Stimulated activated CD4-positive, alpha-beta T cell treated with anti-CD3 and anti-CD28 coated beads, Interleukin-1b, Interleukin-23, amount 100 ng/mL, for 1 hour (primary cell): ENCODE measurements around the gene GGT6.
"Not testable (repeated sequence)": the region's sequence is repeated elsewhere in the genome, so short reads cannot be mapped to it uniquely, and the experiment has no call there.

Experiments
- DNase-seq, 2 donors: peaks; one replicate each; pipeline ENCODE4 v3.0.0-alpha.2; 2020; ENCODE audit warnings: low read depth in 2 of 2

Gene GGT6, protein sequence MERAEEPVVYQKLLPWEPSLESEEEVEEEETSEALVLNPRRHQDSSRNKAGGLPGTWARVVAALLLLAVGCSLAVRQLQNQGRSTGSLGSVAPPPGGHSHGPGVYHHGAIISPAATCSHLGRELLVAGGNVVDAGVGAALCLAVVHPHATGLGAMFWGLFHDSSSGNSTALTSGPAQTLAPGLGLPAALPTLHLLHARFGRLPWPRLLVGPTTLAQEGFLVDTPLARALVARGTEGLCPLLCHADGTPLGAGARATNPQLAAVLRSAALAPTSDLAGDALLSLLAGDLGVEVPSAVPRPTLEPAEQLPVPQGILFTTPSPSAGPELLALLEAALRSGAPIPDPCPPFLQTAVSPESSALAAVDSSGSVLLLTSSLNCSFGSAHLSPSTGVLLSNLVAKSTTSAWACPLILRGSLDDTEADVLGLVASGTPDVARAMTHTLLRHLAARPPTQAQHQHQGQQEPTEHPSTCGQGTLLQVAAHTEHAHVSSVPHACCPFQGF

DNA sequence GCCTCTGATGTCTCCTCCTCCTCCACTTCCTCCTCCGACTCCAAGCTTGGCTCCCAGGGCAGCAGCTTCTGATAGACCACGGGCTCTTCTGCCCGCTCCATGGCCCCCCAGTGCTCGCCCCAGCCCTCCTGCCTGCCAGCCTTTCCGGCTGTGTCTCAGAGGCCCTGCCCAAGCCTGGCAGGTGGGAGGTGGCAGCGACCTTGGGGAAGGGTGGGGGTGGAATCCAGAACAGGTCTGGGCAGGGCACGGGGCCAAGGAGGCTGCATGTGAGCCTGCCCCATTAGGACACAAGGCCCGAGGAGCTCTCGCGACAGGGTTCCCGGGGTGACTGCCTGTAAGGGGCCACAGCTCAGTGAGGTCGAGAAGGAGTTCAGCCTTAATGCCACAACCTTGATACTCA lies at the start of gene GGT6:
Gene GGT6 (minus strand): TSS at position 157 of the 400 bp plus-strand sequence. CDS start 56 bp downstream, at position 101.
- DNase-seq: no peak

DNA sequence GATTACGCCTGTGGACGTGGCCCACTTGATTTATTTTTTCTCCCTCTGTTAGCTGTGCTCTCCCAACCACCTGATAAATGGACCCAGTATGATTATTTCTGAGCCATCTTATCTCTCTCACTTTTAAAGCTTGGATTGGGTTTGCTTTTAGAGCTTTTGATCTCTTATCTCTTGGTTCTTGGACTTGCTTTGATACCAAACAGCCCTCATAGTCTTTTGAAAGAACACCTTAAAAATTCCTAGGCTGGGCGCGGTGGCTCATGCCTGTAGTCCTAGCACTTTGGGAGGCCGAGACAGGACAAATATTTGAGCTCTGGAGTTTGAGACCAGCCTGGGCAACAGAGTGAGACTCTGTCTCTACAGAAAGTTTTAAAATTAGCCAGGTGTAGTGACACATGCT lies 49.8 kb upstream of the GGT6 start:
- no peak for DNase-seq

DNA sequence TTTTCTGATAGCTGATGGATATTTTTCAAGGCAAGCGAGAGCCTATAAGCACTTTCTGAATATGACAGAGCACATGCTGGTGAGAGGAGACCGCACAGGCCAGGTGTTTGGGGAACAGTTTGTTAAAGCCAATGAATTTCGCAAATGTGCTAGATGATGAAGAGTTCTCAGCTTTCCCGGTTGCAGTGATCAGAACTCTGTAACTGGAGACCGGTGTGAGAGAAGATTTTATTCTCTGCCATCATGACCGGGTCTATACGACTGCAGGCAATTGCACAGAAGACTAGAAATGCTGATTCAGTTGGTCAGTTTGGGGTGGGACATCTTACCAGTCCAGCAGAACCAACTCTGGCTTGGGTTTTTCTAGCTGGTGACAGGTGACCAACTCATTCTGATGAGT lies 49.4 kb upstream of the GGT6 start:
- no peak for DNase-seq

DNA sequence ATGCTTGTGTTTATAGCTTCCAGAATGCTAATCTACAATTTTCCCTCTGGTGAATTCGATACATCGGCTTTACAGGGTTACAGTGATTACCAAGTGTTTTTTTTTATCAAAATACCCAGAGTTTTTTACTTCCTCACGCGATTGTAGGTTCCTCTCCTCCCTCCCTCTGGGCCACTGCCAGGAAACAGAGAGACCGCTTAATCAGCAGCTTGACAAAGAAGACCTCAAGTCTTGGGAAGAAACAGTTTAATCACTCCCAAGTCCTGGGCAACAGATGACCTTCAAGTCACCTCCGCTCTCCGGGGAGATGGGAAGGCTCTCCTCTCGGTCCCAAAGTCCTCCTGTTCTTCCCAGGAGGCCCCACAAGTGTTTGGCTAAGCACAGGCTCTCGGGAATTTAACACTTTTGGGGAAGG lies 47.4 kb upstream of the GGT6 start:
- no peak for DNase-seq

DNA sequence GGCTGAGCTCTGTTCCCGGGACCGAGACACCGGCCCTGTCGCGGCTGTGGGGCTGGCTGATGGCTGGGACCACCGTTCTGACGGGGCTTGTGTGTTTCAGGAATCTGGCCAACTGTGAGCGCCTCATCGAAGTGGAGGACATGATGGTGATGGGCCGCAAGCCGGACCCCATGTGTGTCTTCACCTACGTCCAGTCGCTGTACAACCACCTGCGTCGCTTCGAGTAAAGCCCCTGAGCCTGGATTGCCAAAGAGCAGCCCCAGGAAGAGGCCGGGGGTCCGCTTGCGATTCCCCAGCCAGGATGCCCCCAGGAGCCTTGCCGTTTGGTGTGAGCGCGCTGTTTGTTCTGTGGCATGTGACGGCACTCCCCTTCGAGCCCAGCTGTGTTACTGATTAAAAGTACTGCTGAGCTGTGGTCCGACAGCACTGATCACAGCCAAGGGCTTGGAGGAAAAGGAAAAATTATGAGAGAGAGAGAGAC lies 46.9 kb upstream of the GGT6 start:
- no peak for DNase-seq

DNA sequence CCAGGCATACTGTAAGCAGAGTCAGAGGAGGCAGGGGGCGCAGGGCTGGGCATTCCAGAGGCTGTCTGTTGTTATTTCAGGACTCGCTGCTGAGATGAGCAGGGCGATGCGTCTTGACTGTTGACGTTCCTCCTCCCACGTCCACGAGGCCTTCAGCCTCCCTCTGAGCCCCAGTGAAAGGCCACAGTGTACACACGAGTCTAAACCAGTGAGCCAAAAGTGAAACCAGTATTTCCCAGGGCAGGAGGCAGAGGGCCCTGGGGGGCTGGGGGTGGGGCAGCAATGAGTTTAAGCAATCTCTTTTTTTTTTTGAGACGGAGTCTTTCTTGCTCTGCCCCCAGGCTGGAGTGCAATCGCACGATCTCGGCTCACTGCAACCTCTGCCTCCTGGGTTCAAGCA lies 45.4 kb upstream of the GGT6 start:
- no peak for DNase-seq

DNA sequence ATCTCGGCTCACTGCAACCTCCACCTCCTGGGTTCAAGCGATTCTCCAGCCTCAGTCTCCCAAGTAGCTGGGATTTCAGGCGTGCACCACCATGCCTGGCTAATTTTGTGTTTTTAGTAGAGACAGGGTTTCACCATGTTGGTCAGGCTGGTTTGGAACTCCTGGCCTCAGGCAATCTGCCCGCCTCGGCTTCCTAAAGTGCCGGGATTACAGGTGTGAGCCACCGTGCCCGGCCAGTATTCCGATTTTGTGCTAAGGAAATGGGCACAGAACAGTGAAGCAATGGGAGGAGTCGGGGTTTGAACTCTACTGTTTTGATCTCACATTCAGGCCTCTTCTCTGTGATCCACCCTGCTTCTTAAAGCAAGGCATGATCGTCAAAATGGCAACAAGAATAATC lies 44.4 kb upstream of the GGT6 start:
- DNase-seq: not testable (repeated sequence)

DNA sequence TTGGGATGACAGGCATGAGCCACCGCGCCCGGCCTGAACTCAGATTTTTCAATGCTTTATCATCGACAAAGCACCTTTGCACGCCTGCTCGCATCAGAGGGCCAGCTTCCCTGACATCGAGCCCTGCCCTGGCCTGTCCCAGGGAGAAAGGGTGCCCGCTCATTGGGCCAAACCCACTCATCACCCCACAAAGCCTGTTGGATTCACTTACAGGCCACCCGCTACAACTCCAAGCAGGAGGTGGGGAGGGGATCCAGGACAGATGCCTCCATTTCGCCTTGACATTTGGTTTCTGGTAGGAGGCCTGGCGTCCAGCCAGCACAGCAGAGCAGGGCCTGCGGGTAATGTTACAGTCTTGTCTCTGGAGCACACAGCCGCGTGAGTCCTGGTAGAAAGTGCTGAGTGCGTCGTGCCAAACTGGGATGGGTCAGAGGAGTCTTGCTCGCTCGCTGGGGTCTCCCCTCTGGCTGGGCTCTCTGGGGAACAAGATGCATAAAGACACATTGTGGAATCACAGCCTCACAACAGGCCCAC lies 43.8 kb upstream of the GGT6 start:
- no peak for DNase-seq

DNA sequence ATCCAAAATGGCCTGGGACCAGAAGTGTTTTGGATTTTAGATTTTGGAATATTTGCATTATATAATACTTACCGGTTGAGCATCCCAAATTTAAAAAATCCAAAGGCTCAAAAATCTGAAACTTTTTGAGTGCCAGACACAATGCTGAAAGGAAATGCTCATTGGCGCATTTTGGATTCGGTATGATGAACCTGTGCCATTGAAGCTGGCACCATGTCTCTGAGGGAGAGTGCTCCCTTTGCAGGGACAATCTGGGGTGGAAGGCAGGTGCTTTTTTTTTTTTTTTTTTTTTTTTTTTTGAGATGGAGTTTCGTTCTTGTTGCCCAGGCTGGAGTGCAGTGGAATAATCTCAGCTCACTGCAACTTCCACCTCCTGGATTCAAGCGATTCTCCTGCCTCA lies 41.7 kb upstream of the GGT6 start:
- no peak for DNase-seq

DNA sequence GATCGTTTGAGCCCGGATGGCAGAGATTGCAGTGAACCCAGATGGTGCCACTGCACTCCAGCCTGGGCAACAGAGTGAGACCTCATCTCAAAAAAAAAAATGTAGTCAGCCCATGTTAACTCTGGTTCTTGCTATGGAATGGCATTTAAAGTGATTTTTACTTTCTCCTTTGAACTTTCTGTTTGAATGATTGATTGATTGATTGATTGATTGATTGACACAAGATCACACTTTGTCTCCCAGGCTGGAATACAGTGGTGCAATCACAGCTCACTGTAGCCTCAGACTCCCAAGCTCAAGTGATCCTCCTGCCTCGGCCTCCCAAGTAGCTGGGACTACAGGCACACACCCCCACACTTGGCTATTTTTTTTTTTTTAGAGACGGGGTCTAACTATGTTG lies 40.9 kb upstream of the GGT6 start:
- no peak for DNase-seq

DNA sequence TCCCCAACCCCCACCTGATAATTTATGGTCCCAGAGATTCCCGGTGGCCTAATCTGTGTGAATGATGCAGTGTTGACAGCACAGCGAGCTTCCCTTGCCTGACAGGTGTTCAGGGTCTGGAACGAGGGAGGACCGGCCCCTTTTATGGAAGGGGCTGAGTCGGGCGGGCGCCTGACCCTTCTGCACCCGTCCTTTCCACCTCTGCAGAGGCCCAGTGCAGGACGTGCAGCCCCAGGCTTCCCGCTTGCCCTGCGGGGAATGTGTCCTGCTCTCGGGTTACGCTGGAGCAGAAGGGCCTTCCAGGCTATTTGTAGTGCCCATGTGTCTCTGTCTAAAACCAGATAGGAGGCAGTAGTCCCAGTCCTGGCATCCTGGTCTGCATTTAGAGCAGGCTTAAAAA lies 40.2 kb upstream of the GGT6 start:
- no peak for DNase-seq

DNA sequence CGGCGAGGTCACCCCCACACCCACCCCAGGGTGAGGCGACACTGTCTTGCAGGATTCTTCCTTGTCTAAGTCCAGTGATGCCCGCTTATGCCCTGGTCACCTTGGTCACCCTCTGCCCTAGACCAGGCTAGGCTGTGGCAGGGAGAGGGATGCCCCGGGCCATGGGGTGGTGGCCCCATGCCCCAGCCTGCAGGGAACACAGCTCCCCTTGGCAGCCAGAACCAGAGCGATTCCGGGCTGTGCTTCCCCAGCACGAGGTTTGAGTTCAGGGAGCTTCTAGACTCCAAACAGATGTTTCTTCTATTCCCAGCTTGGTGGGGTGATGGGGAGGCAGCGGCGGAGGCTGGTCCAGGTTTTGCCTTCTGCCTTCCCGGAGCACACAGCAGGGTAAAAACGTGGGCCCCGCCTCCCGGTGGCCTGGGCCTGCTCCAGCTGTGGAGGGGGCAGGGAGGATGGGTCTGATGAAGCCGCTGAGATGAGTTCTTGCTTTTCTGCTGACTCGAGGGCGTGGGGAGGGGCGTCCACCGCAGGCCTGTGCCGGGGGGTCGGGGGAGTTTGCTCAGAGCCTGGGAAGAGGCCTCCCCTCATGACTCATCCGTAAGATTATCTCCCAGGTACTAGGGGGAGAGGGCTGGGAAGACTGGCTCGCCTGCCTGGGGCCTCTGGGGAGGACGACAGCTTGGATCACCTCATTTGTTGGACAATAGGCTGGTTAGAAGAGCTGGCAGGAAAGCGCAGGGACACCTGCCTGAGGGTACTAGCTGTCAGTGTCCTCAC lies 39.3 kb upstream of the GGT6 start:
- no peak for DNase-seq

DNA sequence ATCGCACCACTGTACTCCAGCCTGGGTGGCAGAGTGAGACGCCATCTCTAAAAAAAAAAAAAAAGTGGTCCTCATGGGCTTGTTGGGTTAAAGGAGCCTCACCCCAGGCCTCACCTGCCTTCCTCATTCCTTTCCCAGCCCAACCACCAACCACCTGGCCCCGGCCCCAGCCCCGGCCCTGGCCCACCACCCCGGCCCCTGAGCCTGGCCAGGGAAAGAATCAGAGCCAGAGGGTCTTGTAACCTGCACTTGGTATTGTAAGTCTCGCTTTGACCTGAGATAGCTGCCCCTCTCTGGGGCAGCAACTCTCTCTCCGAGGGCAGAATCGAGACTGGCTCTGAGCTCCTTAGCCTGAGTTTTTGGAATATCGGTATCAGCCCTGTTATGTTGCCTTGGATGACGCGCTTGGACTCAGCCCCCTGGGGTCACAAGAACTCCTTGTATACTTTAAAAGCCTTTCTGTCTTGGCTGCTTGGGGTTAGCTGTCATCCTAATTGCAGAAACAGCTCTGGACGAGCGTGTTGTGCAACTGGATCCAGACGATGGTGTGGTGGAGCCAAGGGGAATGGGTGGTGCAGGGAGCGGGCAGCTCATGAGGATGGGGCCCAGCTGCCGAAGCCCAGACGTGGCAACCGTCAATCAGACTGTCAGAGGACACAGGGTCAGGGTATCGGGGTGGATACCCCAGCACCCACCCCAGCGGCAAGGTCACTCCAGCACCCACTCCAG lies 38.6 kb upstream of the GGT6 start:
- DNase-seq: no peak

DNA sequence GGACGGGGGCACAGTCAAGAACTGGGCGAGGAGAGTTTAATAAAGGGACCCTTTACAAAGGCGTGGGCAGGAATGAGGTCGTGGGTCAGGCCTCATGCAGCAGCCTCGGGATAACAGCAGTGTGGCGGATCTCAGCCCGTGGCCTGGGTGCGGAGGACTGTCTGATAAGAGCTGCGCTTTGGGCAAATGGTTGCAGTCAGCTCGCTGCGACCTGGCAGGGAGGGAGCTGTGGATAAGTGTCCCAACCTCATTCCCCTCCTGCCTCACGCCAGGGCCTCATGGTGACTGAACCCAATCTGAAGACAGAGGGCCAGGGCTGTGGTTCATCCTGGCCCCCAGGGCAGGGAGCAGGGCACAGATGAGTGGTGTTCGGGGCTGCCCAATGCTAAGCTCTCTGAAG lies 37.6 kb upstream of the GGT6 start:
- DNase-seq: no peak

DNA sequence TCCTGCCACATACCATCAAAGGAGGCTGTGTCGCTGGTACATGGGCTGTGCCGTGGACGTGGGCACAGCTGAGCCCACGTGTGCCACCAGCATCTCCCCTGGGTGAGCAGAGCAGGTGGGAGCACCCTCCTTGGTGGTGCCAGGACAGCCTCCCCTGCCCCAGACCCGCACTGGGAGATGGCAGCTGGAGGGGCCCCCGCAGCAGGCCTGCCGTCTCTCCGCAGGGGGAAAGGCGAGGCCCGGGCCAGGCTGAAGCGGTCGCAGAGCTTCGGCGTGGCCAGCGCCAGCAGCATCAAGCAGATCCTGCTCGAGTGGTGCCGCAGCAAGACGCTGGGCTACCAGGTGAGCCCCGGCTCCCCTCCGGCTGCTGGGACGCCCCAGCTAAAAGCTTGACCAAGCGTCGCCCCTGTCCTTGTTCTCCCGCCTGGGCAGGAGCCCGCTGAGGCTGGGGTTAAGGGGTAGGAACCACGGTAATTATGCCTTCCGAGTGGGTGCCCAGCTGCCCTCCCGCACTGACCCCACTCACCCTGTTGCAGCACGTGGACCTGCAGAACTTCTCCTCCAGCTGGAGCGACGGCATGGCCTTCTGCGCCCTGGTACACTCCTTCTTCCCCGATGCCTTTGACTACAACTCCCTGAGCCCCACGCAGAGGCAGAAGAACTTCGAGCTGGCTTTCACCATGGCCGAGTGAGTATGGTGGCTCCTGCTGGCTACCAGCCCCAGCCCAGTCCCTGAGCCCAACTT lies 36.4 kb upstream of the GGT6 start:
- DNase-seq: no peak

DNA sequence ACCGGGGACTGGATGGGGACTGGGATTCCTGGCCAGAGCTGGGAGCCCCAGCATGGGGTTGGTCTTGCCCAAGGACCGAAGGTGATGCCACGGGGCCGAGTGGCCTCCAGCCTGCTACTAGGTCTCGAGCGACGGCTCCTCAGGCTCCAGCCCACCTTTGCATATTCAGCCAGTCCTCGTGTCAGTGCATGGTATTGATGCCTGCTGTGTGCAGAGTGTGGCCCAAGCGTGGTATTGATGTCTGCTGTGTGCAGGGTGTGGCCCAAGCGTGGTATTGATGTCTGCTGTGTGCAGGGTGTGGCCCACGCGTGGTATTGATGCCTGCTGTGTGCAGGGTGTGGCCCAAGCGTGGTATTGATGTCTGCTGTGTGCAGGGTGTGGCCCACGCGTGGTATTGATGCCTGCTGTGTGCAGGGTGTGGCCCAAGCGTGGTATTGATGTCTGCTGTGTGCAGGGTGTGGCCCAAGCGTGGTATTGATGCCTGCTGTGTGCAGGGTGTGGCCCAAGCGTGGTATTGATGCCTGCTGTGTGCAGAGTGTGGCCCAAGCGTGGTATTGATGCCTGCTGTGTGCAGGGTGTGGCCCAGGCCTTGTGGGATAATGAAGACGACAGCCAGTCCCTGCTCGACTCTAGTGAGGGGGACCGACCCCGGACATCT lies 35.4 kb upstream of the GGT6 start:
- DNase-seq: not testable (repeated sequence)

DNA sequence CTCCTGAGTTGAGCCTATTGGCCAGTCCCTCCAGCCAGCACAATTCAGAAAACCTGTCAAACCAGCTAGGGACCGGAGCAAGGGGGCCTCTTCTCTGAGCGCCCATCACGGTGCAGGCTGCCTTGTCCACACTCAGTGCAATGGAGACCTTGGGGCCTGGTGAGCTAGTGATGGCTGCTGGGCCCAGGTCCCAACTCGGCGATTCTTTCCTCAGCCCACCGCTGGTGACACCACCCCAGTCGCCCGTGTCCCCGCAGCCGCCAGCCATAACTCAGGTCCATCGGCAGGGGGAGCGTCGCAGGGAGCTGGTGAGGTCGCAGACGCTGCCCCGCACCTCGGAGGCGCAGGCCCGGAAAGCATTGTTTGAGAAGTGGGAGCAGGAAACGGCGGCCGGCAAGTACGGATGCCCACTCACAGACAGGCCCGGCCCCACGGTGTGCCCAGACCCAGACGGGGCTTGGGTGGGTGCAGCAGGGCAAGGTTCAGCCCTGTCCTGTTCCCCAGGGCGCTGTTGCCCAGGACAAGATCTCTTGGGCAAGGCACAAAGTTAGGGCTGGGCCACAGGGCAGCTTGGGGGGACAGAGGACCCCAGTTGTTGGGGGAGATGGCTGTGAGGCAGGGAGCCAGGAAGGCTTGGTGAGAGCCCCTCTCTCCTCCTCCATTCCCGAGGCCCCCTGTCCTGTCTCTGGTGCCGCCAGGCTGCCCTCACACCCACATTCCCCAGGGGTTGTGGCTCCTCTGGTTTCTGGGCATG lies 34.7 kb upstream of the GGT6 start:
- DNase-seq: no peak

DNA sequence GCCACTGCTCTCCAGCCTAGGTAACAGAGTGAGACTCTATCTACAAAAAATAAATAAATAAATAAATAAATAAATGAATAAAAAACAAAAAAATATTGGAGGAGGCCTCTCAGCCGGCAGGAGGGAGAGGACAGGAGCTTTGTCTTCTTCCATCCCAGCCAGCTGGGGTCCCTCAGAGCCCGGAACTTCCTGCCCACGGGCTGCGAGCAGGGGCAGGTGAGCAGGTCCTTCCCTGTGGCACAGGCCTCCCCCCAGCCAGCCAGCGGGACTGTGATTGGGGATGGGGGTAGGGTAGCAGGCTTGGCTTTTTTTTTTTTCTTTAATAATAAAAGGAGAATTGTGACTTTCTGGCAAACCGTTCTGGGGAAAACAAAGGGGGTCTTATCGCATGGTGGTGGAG lies 34.0 kb upstream of the GGT6 start:
- DNase-seq: no peak

DNA sequence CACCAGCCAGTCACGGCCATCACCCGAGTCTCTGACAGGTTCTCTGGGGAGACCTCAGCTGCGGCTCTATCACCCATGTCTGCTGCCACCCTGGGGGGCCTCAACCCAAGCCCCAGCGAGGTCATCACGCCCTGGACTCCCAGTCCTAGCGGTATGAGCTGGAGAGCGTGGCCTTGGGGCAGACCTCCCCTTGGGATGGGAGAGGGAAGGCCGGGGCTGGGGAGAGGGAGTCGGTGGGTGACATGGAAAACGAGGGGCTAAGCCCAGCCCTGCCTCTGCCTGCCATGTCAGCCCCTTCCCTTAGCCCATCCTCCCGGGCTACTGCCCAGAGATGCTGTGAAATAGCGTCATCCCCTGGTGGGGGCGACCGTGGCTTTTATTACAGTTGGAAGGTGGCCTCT lies 32.6 kb upstream of the GGT6 start:
- DNase-seq: no peak
